Colonic mucosa (tissue), 4 donors: Measurements from ENCODE around the gene TRIM27. TPM values are rescaled to one million over a fixed set of nuclear protein-coding genes. Genes with fewer than 3 reads are reported as not detected.

Experiments used
- DNase-seq: peaks from one replicate; pipeline ENCODE4 v3.0.0-alpha.2; 2020
- H3K27ac ChIP-seq: fragments of 200-600 bp; one replicate; pipeline ENCODE4 v1.8.0; 2021
- H3K27me3 ChIP-seq: fragments of 200-600 bp; one replicate; pipeline ENCODE4 v1.8.0; 2021
- H3K36me3 ChIP-seq: fragments of 200-600 bp; one replicate; pipeline ENCODE4 v1.8.0; 2021
- H3K4me1 ChIP-seq: fragments of 200-600 bp; one replicate; pipeline ENCODE4 v1.8.0; 2021; ENCODE audit warnings: mild to moderate bottlenecking
- H3K4me3 ChIP-seq: fragments of 200-600 bp; one replicate; pipeline ENCODE4 v1.8.0; 2021
- H3K9ac ChIP-seq, 2 donors: one replicate each; pipeline ENCODE4 v1.7.0; 2013; ENCODE audit warnings: control low read depth in 2 of 2, low read depth in 2 of 2, low read length in 2 of 2
- H3K9me3 ChIP-seq: fragments of 200-600 bp; one replicate; pipeline ENCODE4 v1.8.0; 2021
- intact Hi-C: fragments of 100-400 bp; cut with DNase I; formaldehyde crosslinking; loops from one replicate; pipeline ENCODE4 v1.14.1; 2022
- total RNA-seq, 2 donors: library from RNA; stranded (reverse); fragmentation: NEBNext Ultra II Directional in 1 of 2; extraction: Animal tissue kit (Norgen Biotek cat#: 25700) in 1 of 2; gene quantifications; one replicate each; pipeline ENCODE4 v1.2.1, GENCODE V29; 2021
- TF ChIP-seq, protein P1 (sequence below): fragments of 200-600 bp; IDR thresholded peaks from one replicate; pipeline ENCODE4 v1.8.0; 2022; ENCODE audit warnings: antibody characterized with exemption, mild to moderate bottlenecking
- donor health status: healthy.
- donor health status: DM: no; HTN: no; CAD: no.
- donor health status: DM: no; HTN: no; CAD: no.

TRIM27 gene
- total RNA-seq, 2 donors from 2014 or later = 26.9 to 47.7 TPM

DNA sequence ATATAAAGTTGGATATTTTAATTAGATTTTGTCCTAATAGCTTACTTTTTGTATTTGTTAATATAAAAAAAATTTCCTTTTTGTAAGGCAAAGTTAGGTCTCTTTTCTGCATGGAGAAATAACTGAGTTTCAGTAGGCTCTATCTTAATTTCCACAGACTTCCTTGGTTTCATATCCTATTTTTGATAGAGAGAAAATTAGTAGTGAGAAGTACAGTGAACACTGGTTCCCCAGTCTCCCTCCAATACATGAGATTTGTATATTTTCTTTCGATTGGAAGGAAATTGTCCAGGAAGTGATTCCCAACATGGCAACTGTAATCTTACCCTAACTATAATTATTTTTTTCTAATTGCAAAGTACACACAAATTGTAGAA is 26.4 kb downstream of the TRIM27 start:
- Histone ChIP-seq H3K4me3 (peak overlapping the region; percentile 70), H3K9ac (peak overlapping the region; percentile 86 to 92), H3K27me3 (no peaks in the 10 kb centered on the region), H3K27ac (peak overlapping the region; percentile 99), H3K9me3 (no peaks in the 10 kb centered on the region), H3K36me3 (no peaks in the 10 kb centered on the region), H3K4me1 (peaks cover 3% of the 10 kb centered on the region)
- TF ChIP-seq, protein P1, sequence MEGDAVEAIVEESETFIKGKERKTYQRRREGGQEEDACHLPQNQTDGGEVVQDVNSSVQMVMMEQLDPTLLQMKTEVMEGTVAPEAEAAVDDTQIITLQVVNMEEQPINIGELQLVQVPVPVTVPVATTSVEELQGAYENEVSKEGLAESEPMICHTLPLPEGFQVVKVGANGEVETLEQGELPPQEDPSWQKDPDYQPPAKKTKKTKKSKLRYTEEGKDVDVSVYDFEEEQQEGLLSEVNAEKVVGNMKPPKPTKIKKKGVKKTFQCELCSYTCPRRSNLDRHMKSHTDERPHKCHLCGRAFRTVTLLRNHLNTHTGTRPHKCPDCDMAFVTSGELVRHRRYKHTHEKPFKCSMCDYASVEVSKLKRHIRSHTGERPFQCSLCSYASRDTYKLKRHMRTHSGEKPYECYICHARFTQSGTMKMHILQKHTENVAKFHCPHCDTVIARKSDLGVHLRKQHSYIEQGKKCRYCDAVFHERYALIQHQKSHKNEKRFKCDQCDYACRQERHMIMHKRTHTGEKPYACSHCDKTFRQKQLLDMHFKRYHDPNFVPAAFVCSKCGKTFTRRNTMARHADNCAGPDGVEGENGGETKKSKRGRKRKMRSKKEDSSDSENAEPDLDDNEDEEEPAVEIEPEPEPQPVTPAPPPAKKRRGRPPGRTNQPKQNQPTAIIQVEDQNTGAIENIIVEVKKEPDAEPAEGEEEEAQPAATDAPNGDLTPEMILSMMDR = no peak
- DNase-seq = no peak
- intact Hi-C loops = loop anchor here (2.0 to 5.0 kb wide), 2 partner anchors 45 to 59 kb away; no protein-coding TSS in a partner anchor

DNA sequence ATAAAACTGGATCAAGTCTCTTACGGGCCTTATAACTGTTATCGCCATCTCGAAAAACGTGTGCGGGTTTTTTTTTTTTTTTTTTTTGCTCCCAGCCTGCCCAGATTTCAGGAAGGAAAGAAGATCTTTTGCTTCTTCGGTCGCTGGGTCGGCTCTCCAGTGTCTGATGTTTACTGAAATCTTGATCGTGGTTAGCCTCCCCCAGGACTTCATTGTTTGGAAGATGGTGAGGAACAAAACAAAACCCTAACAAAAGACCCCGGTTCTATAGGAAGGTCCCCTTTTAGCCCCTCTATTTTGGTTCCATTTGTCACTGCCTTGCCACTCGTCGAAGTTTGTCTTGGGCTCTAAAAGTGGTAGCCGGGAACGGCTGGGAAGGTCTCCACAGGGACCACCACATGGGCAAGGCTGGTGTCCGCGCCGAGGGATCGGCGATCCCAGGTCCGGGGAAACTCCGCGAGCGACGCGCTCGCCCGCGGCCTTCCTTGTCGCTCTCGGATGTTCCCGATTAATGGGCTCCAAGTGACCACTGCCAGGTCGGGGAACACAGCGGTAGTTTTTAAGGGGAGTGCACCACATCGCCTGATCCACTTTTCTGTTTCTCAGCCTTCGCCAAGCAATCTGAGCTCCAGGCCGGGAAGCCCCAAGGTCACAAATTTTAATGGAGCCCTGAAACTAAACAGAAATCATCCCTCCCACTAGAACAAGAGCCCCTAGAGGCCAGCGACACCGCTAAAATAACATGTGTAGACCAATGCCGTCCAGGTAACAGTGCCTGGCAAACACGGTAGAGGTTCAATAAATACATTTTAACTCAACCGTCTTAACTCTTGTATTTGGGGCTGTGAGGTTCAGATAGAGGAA is 27.0 kb downstream of the TRIM27 start:
- intact Hi-C loops = loop anchor here (2.0 to 5.0 kb wide), 2 partner anchors 46 to 58 kb away; no protein-coding TSS in a partner anchor
- H3K36me3 ChIP-seq = no peaks in the 10 kb centered on the region
- no peaks in the 10 kb centered on the region for H3K9me3 ChIP-seq
- H3K27ac ChIP-seq = peak overlapping the region; percentile 99
- peaks cover 3% of the 10 kb centered on the region for H3K4me1 ChIP-seq
- TF ChIP-seq, protein P1 = peak; percentile 30
- DNase-seq = peak; percentile 59
- peak overlapping the region; percentile 70 for H3K4me3 ChIP-seq
- H3K27me3 ChIP-seq = no peaks in the 10 kb centered on the region
- H3K9ac ChIP-seq = peak overlapping the region; percentile 86 to 92

DNA sequence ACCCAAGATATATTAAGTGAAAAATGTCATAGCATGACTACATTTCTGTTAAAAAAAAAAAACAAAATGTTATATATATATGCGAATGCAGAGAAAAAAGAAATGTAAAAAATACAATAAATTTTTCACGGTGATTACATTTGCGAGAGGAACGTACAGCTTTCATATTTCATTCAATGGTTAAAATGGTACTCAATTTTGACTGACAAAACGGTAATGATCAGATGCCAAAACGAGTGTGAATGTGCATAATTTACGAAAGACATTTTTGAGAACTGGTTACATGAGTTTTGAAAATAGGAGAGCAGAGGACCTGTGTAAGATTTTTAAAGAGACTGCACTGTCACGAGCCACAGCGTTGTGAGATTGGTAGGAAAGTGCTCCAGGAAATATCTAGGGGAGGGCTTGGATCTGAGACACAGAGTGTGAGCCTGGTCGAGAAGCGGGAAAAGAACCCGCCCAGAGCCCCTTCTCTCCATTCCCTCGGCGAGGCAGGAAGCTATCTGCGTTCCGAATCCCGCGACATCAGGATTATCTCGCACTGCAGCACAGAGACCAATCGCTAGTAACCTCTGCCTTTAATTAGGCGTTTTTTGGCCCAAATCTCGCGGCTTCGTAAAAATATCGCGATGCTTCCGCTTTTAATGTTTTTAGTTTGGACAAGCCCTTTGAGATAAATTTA is 28.5 kb downstream of the TRIM27 start:
- DNase-seq = peak; percentile 95
- TF ChIP-seq, protein P1 = no peak
- H3K9me3 ChIP-seq = no peaks in the 10 kb centered on the region
- peak overlapping the region; percentile 86 to 92 for H3K9ac ChIP-seq
- peak overlapping the region; percentile 99 for H3K27ac ChIP-seq
- H3K4me1 ChIP-seq = peaks cover 3% of the 10 kb centered on the region
- H3K27me3 ChIP-seq = no peaks in the 10 kb centered on the region
- intact Hi-C loops = loop anchor here (5.0 kb wide), 1 partner anchor 47 kb away; no protein-coding TSS in a partner anchor
- peak overlapping the region; percentile 70 for H3K4me3 ChIP-seq
- no peaks in the 10 kb centered on the region for H3K36me3 ChIP-seq

DNA sequence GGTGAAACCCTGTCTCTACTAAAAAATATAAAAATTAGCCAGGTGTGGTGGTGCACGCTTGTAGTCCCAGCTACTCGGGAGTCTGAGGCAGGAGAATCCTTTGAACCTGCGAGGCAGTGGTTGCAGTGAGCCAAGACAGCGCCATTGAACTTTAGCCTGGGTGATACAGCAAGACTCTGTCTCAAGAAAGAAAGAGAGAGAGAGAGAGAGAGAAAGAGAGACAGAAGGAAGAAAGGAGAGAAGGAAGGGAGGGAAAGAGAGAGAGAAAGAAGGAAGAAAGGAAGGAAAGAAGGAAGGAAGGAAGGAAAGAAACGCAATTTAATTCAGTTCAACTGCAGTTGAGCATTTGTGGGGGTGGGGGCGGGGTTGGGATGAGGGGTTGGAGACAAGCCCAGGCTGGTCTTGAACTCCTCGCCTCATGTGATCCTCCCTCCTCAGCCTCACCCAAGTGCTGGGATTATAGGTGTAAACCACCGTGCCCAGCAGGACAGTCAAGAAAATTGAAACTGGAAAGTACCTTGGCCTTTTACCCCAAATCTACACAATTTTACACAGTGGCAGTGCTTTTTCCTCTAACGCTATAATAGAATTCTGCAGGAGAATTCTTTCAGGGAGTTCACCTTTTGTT is 30.5 kb downstream of the TRIM27 start:
- H3K27ac ChIP-seq = no peak overlapping the region
- no peak overlapping the region for H3K9ac ChIP-seq
- TF ChIP-seq, protein P1 = no peak
- no peaks in the 10 kb centered on the region for H3K9me3 ChIP-seq
- H3K4me3 ChIP-seq = no peak overlapping the region
- no peaks in the 10 kb centered on the region for H3K27me3 ChIP-seq
- no peaks in the 10 kb centered on the region for H3K36me3 ChIP-seq
- peaks cover 3% of the 10 kb centered on the region for H3K4me1 ChIP-seq
- intact Hi-C loops = no loop called here
- no peak for DNase-seq

DNA sequence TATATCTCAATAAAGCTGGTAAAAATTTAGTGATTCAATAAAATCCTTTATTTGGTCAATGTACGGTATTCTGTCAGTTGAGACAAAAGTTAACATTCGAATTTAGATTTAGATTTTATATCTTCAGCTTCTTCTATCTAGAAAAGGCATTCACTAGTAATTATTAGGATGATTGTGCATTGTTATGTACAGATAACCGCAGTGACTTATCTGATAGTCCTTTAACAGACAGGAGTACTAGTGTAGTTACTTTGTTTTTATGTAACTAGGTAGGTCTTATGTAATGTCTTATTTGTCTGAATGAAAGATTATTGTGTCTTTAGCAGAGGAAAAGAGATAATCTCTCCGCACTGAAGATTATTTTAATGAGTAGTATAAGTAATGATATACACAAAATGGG is 31.3 kb downstream of the TRIM27 start:
- intact Hi-C loops = no loop called here
- no peak overlapping the region for H3K4me3 ChIP-seq
- H3K27me3 ChIP-seq = no peaks in the 10 kb centered on the region
- no peaks in the 10 kb centered on the region for H3K36me3 ChIP-seq
- H3K4me1 ChIP-seq = peaks cover under 1% of the 10 kb centered on the region
- TF ChIP-seq, protein P1 = no peak
- H3K27ac ChIP-seq = no peak overlapping the region
- no peak overlapping the region for H3K9ac ChIP-seq
- no peak for DNase-seq
- H3K9me3 ChIP-seq = no peaks in the 10 kb centered on the region
